Measurements from ENCODE around the gene HSD17B1. TPM values are rescaled to one million over a fixed set of nuclear protein-coding genes. Genes with fewer than 3 reads are reported as not detected.

The HSD17B1 gene
- total and polyA plus RNA-seq, 2 of the 13 experiments (the other 11 are each of a cell fraction or from before 2014, with no cell fraction given), result 0.54 to 0.93 TPM

DNA sequence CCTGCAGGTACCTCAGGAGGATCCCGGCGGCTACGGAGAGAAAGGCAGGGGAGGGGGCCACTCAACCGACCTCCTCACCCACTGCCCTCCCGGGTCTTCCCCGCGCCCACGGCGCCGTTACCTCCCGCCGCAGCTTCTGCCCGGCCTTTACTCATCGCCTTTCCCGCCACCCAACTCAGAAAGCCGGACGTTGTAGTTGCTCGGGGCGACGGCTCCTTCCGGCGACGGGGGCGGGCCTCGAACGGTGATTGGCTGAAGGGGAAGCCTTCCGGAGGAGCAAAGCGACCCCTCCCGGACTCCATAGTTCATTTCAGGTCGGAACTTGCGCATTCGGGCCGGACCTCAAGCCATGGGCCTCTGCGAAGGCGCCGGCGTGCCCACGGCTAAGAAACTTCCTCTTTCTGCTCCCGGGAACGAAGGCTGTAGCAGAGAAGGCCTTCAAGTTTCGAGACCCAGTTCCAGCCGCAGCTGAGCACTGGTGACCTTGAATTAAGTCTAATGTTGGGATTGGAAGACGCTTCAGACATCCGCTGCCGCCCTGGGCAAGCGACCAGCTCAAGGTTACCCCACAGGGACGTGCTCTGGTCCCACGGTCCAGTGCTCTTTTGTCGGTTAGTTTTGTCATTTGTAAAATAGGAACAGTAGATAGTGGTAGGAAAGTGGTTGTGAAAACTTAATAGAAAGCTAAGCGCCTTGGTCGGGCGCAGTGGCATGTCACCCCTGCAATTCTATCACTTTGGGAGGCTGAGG, 25.0 kb downstream of the HSD17B1 start, which contains the start of gene PSMC3IP (continued):
- TF ChIP-seq SMAD3 (CRISPR knock-in tag; IDR thresholded peaks at IDR 0.05) (peak; percentile 86), KDM5B (CRISPR knock-in tag; IDR thresholded peaks at IDR 0.05; ENCODE audit: borderline replicate concordance) (peak; percentile 85), SYNCRIP (IDR thresholded peaks at IDR 0.05; ENCODE audit: insufficient read depth, low read depth, low read length) (no peak), ZNF891 (CRISPR knock-in tag; IDR thresholded peaks at IDR 0.05) (peak; percentile 84), ZNF234 (CRISPR knock-in tag; conservative IDR thresholded peaks at IDR 0.05) (no peak), ZFP82 (CRISPR knock-in tag; IDR thresholded peaks at IDR 0.05; ENCODE audit: borderline replicate concordance) (0 out of 2 replicates have a peak, but pooled peaks have one; percentile 42), ZNF775 (CRISPR knock-in tag; IDR thresholded peaks at IDR 0.05; ENCODE audit: borderline replicate concordance) (0 out of 2 replicates have a peak, but pooled peaks have one; percentile 36), ZNF558 (CRISPR knock-in tag; IDR thresholded peaks at IDR 0.05; ENCODE audit: borderline replicate concordance) (no peak; the same call in 1 of the 2 replicates), NFRKB (IDR thresholded peaks at IDR 0.05) (no peak), IRF2 (CRISPR knock-in tag; IDR thresholded peaks at IDR 0.05) (peak; percentile 80), CAMTA2 (CRISPR knock-in tag; IDR thresholded peaks at IDR 0.05; ENCODE audit: borderline replicate concordance) (peak; percentile 92; the same call in 1 of the 2 replicates), HOXD1 (CRISPR knock-in tag; IDR thresholded peaks at IDR 0.05) (no peak), ZNF124 (CRISPR knock-in tag; IDR thresholded peaks at IDR 0.05) (peak; percentile 89), NR3C1 (CRISPR knock-in tag; IDR thresholded peaks at IDR 0.05) (no peak)
- TF ChIP-seq, protein P1, sequence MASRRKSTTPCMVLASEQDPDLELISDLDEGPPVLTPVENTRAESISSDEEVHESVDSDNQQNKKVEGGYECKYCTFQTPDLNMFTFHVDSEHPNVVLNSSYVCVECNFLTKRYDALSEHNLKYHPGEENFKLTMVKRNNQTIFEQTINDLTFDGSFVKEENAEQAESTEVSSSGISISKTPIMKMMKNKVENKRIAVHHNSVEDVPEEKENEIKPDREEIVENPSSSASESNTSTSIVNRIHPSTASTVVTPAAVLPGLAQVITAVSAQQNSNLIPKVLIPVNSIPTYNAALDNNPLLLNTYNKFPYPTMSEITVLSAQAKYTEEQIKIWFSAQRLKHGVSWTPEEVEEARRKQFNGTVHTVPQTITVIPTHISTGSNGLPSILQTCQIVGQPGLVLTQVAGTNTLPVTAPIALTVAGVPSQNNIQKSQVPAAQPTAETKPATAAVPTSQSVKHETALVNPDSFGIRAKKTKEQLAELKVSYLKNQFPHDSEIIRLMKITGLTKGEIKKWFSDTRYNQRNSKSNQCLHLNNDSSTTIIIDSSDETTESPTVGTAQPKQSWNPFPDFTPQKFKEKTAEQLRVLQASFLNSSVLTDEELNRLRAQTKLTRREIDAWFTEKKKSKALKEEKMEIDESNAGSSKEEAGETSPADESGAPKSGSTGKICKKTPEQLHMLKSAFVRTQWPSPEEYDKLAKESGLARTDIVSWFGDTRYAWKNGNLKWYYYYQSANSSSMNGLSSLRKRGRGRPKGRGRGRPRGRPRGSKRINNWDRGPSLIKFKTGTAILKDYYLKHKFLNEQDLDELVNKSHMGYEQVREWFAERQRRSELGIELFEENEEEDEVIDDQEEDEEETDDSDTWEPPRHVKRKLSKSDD (CRISPR knock-in tag; IDR thresholded peaks at IDR 0.05; ENCODE audit: low read depth), result no peak; the same call in 1 of the 2 replicates
- TF ChIP-seq, protein P2, sequence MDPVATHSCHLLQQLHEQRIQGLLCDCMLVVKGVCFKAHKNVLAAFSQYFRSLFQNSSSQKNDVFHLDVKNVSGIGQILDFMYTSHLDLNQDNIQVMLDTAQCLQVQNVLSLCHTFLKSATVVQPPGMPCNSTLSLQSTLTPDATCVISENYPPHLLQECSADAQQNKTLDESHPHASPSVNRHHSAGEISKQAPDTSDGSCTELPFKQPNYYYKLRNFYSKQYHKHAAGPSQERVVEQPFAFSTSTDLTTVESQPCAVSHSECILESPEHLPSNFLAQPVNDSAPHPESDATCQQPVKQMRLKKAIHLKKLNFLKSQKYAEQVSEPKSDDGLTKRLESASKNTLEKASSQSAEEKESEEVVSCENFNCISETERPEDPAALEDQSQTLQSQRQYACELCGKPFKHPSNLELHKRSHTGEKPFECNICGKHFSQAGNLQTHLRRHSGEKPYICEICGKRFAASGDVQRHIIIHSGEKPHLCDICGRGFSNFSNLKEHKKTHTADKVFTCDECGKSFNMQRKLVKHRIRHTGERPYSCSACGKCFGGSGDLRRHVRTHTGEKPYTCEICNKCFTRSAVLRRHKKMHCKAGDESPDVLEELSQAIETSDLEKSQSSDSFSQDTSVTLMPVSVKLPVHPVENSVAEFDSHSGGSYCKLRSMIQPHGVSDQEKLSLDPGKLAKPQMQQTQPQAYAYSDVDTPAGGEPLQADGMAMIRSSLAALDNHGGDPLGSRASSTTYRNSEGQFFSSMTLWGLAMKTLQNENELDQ (CRISPR knock-in tag; IDR thresholded peaks at IDR 0.05; ENCODE audit: borderline replicate concordance), result no peak
- TF ChIP-seq, protein P3, sequence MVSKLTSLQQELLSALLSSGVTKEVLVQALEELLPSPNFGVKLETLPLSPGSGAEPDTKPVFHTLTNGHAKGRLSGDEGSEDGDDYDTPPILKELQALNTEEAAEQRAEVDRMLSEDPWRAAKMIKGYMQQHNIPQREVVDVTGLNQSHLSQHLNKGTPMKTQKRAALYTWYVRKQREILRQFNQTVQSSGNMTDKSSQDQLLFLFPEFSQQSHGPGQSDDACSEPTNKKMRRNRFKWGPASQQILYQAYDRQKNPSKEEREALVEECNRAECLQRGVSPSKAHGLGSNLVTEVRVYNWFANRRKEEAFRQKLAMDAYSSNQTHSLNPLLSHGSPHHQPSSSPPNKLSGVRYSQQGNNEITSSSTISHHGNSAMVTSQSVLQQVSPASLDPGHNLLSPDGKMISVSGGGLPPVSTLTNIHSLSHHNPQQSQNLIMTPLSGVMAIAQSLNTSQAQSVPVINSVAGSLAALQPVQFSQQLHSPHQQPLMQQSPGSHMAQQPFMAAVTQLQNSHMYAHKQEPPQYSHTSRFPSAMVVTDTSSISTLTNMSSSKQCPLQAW (CRISPR knock-in tag; IDR thresholded peaks at IDR 0.05), result no peak
